Measurements from ENCODE around the gene EDDM13. TPM values are rescaled to one million over a fixed set of nuclear protein-coding genes. Genes with fewer than 3 reads are reported as not detected.
"Not testable (repeated sequence)": the region's sequence is repeated elsewhere in the genome, so short reads cannot be mapped to it uniquely, and the experiment has no call there.

The EDDM13 gene
- total and polyA plus RNA-seq, 12 donors = 0.33 to 1.0 (median 0.58) TPM; not detected in 6

- intact Hi-C loops (cut with DNase I) = loop anchor here (5.0 to 10.0 kb wide), 4 partner anchors 52 to 178 kb away; no protein-coding TSS in a partner anchor
- DNase-seq = peak; percentile 80 to 91 (median 88)
- Histone ChIP-seq H3K36me3 (replicated peaks in 1 of 2) (no peaks in the 10 kb centered on the region), H3K4me1 (replicated peaks in 1 of 2) (no peaks in the 10 kb centered on the region), H3K4me3 (no peak overlapping the region), H3K27me3 (no peaks in the 10 kb centered on the region), H3K27ac (no peak overlapping the region), H3K9me3 (replicated peaks in 1 of 3) (no peaks in the 10 kb centered on the region)
- 27 to 38% (median 28%) methylated on average over 8 to 10 of the region's 10 CpGs for WGBS, 4 donors
- TF ChIP-seq CTCF (IDR thresholded peaks at IDR 0.05) = peak; percentile 80 to 90 (median 88)
- TF ChIP-seq POLR2A (IDR thresholded peaks at IDR 0.05) = no peak
Measured at GRCh38 chr19:56252699-56253422, 19.7 kb upstream of the EDDM13 start.

GRCh38 chr19:56253737-56254136 is 18.8 kb upstream of the EDDM13 start:
- no peaks in the 10 kb centered on the region for H3K36me3 ChIP-seq (replicated peaks in 1 of 2)
- no peaks in the 10 kb centered on the region for H3K9me3 ChIP-seq (replicated peaks in 1 of 3)
- WGBS, 4 donors = 28 to 37% (median 35%) methylated on average over 5 of the region's 5 CpGs
- H3K4me1 ChIP-seq (replicated peaks in 1 of 2) = no peaks in the 10 kb centered on the region
- H3K27ac ChIP-seq = no peak overlapping the region
- TF ChIP-seq CTCF (IDR thresholded peaks at IDR 0.05) (peak; percentile 30 to 63 (median 52)), POLR2A (IDR thresholded peaks at IDR 0.05) (no peak)
- H3K27me3 ChIP-seq = no peaks in the 10 kb centered on the region
- no peak overlapping the region for H3K4me3 ChIP-seq
- no peak for DNase-seq
- intact Hi-C loops (cut with DNase I) = loop anchor here (5.0 to 10.0 kb wide), 4 partner anchors 51 to 179 kb away; no protein-coding TSS in a partner anchor

- no peaks in the 10 kb centered on the region for H3K4me1 ChIP-seq (replicated peaks in 1 of 2)
- no peak overlapping the region for H3K4me3 ChIP-seq
- no peaks in the 10 kb centered on the region for H3K9me3 ChIP-seq (replicated peaks in 1 of 3)
- H3K27me3 ChIP-seq = no peaks in the 10 kb centered on the region
- H3K27ac ChIP-seq = no peak overlapping the region
- DNase-seq = no peak
- intact Hi-C loops (cut with DNase I) = loop anchor here (5.0 to 10.0 kb wide), 3 partner anchors 47 to 183 kb away; no protein-coding TSS in a partner anchor
- WGBS, 4 donors = 84 to 90% (median 89%) methylated on average over 9 to 12 of the region's 12 CpGs
- TF ChIP-seq CTCF (IDR thresholded peaks at IDR 0.05) (no peak), POLR2A (IDR thresholded peaks at IDR 0.05) (no peak)
- no peaks in the 10 kb centered on the region for H3K36me3 ChIP-seq (replicated peaks in 1 of 2)
Measured at GRCh38 chr19:56258272-56258671, 14.3 kb upstream of the EDDM13 start.

- TF ChIP-seq CTCF (IDR thresholded peaks at IDR 0.05) (no peak), POLR2A (IDR thresholded peaks at IDR 0.05) (no peak)
- no peak overlapping the region for H3K27ac ChIP-seq
- H3K36me3 ChIP-seq (replicated peaks in 1 of 2) = no peaks in the 10 kb centered on the region
- intact Hi-C loops (cut with DNase I) = no loop called here
- H3K27me3 ChIP-seq = no peaks in the 10 kb centered on the region
- no peak overlapping the region for H3K4me3 ChIP-seq
- no peaks in the 10 kb centered on the region for H3K4me1 ChIP-seq (replicated peaks in 1 of 2)
- peak in 3 of 7 donors; percentile 18 to 30 (median 29) for DNase-seq
- H3K9me3 ChIP-seq (replicated peaks in 1 of 3) = no peaks in the 10 kb centered on the region
Measured at GRCh38 chr19:56261145-56261544, 11.4 kb upstream of the EDDM13 start.

GRCh38 chr19:56261932-56262331 is 10.6 kb upstream of the EDDM13 start:
- H3K9me3 ChIP-seq (replicated peaks in 1 of 3); H3K27me3 ChIP-seq; H3K4me3 ChIP-seq; H3K4me1 ChIP-seq (replicated peaks in 1 of 2); DNase-seq; intact Hi-C loops (cut with DNase I); H3K36me3 ChIP-seq (replicated peaks in 1 of 2); H3K27ac ChIP-seq: not testable (repeated sequence)
- 91 to 98% (median 95%) methylated on average over 6 of the region's 6 CpGs for WGBS, 4 donors

Measured in adrenal gland (tissue), 12 donors.